SJCRH30 (cell line): ENCODE measurements around the gene CT45A6. TPM values are rescaled to one million over a fixed set of nuclear protein-coding genes. Genes with fewer than 3 reads are reported as not detected.
"Not testable (repeated sequence)": the region's sequence is repeated elsewhere in the genome, so short reads cannot be mapped to it uniquely, and the experiment has no call there.

Experiments
- DNase-seq, 2 experiments: peaks; one replicate each; pipeline ENCODE4 v3.0.0-alpha.2; 2015 to 2020
- H3K27ac ChIP-seq: fragments of 250-450 bp; sonication (Bioruptor Pico); 2 replicates; pipeline ENCODE4 v1.5.1; 2020; ENCODE audit warnings: mild to moderate bottlenecking, moderate library complexity
- H3K27me3 ChIP-seq: fragments of 250-450 bp; sonication (Bioruptor Pico); 2 replicates; pipeline ENCODE4 v1.5.1; 2020; ENCODE audit warnings: mild to moderate bottlenecking, moderate library complexity
- H3K36me3 ChIP-seq: fragments of 250-450 bp; sonication (Bioruptor Pico); 2 replicates; pipeline ENCODE4 v1.5.1; 2020; ENCODE audit warnings: mild to moderate bottlenecking, moderate library complexity
- H3K4me1 ChIP-seq: fragments of 250-450 bp; sonication (Bioruptor Pico); 2 replicates; pipeline ENCODE4 v1.5.1; 2020; ENCODE audit warnings: mild to moderate bottlenecking, moderate library complexity
- H3K4me3 ChIP-seq: fragments of 250-450 bp; sonication (Bioruptor Pico); 2 replicates; pipeline ENCODE4 v1.5.1; 2020; ENCODE audit warnings: mild to moderate bottlenecking, moderate library complexity
- H3K9me3 ChIP-seq: fragments of 250-450 bp; sonication (Bioruptor Pico); replicated peaks from 2 replicates; pipeline ENCODE4 v1.5.1; 2020; ENCODE audit warnings: mild to moderate bottlenecking, moderate library complexity
- total RNA-seq: library from RNA; depleted of rRNA; stranded (reverse); fragments of >200 nt; shearing (Covaris generic); gene quantifications from 2 replicates; pipeline ENCODE4 v1.2.3, GENCODE V29; 2014; rRNA removed

Gene CT45A6, protein sequence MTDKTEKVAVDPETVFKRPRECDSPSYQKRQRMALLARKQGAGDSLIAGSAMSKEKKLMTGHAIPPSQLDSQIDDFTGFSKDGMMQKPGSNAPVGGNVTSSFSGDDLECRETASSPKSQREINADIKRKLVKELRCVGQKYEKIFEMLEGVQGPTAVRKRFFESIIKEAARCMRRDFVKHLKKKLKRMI
- not detected in 2 replicates for total RNA-seq

DNA sequence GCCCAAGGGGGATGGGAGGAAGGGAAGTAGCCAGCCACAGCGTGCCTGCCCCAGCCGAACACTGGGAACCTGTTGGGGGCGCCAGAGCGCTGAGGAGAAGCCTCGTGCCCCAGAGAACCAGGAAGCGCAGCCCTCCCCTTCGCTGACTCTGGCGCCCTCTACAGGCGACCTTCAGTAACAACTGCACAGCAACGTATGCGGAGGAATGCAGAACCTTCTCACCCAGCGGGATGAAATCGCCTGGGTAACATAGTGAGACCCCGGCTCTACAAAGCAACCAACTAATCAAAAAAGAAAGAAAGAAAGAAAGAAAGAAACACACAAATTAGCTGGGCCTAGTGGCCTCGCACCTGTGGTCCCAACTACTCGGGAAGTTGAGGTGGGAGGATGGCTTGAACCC is at the start of gene CT45A6:
TSS of gene CT45A6 (minus strand) at position 101 of the 400 bp plus-strand sequence. CDS start 3,794 bp downstream, outside the sequence.
- not testable (repeated sequence) for H3K4me1 ChIP-seq, DNase-seq, H3K36me3 ChIP-seq, H3K27me3 ChIP-seq, H3K4me3 ChIP-seq, H3K9me3 ChIP-seq, H3K27ac ChIP-seq

DNA sequence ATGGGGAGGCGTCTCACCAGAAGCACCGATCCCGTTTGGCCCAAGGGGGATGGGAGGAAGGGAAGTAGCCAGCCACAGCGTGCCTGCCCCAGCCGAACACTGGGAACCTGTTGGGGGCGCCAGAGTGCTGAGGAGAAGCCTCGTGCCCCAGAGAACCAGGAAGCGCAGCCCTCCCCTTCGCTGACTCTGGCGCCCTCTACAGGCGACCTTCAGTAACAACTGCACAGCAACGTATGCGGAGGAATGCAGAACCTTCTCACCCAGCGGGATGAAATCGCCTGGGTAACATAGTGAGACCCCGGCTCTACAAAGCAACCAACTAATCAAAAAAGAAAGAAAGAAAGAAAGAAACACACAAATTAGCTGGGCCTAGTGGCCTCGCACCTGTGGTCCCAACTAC is 34.6 kb upstream of the CT45A6 start, which contains the start of gene CT45A7:
TSS of gene CT45A7 (minus strand) at position 101 of the 400 bp plus-strand sequence. CDS start 3,747 bp downstream, outside the sequence.
- not testable (repeated sequence) for H3K4me1 ChIP-seq, H3K4me3 ChIP-seq, H3K36me3 ChIP-seq, H3K9me3 ChIP-seq, DNase-seq, H3K27ac ChIP-seq, H3K27me3 ChIP-seq

DNA sequence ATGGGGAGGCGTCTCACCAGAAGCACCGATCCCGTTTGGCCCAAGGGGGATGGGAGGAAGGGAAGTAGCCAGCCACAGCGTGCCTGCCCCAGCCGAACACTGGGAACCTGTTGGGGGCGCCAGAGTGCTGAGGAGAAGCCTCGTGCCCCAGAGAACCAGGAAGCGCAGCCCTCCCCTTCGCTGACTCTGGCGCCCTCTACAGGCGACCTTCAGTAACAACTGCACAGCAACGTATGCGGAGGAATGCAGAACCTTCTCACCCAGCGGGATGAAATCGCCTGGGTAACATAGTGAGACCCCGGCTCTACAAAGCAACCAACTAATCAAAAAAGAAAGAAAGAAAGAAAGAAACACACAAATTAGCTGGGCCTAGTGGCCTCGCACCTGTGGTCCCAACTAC is 17.3 kb upstream of the CT45A6 start, which contains the start of gene CT45A2:
TSS of gene CT45A2 (minus strand) at position 101 of the 400 bp plus-strand sequence. CDS start 3,747 bp downstream, outside the sequence.
- not testable (repeated sequence) for H3K27me3 ChIP-seq, H3K27ac ChIP-seq, H3K4me3 ChIP-seq, H3K9me3 ChIP-seq, DNase-seq, H3K36me3 ChIP-seq, H3K4me1 ChIP-seq

DNA sequence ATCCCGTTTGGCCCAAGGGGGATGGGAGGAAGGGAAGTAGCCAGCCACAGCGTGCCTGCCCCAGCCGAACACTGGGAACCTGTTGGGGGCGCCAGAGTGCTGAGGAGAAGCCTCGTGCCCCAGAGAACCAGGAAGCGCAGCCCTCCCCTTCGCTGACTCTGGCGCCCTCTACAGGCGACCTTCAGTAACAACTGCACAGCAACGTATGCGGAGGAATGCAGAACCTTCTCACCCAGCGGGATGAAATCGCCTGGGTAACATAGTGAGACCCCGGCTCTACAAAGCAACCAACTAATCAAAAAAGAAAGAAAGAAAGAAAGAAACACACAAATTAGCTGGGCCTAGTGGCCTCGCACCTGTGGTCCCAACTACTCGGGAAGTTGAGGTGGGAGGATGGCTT is 17.2 kb downstream of the CT45A6 start, which contains the start of gene CT45A5:
TSS of gene CT45A5 (minus strand) at position 101 of the 400 bp plus-strand sequence. CDS start 3,774 bp downstream, outside the sequence.
- not testable (repeated sequence) for H3K9me3 ChIP-seq, H3K4me3 ChIP-seq, H3K27me3 ChIP-seq, H3K27ac ChIP-seq, H3K36me3 ChIP-seq, DNase-seq, H3K4me1 ChIP-seq

DNA sequence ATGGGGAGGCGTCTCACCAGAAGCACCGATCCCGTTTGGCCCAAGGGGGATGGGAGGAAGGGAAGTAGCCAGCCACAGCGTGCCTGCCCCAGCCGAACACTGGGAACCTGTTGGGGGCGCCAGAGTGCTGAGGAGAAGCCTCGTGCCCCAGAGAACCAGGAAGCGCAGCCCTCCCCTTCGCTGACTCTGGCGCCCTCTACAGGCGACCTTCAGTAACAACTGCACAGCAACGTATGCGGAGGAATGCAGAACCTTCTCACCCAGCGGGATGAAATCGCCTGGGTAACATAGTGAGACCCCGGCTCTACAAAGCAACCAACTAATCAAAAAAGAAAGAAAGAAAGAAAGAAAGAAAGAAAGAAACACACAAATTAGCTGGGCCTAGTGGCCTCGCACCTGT is 34.5 kb downstream of the CT45A6 start, which contains the start of gene CT45A3:
TSS of gene CT45A3 (minus strand) at position 101 of the 400 bp plus-strand sequence. CDS start 3,747 bp downstream, outside the sequence.
- not testable (repeated sequence) for H3K36me3 ChIP-seq, H3K27ac ChIP-seq, H3K9me3 ChIP-seq, DNase-seq, H3K4me3 ChIP-seq, H3K4me1 ChIP-seq, H3K27me3 ChIP-seq

DNA sequence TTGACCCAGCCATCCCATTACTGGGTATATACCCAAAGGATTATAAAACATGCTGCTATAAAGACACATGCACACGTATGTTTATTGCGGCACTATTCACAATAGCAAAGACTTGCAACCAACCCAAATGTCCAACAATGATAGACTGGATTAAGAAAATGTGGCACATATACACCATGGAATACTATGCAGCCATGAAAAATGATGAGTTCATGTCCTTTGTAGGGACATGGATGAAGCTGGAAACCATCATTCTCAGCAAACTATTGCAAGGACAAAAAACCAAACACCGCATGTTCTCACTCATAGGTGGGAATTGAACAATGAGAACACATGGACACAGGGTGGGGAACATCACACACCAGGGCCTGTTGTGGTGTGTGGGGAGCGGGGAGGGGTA is 57.8 kb downstream of the CT45A6 start:
- not testable (repeated sequence) for H3K27me3 ChIP-seq, H3K36me3 ChIP-seq, H3K4me1 ChIP-seq, H3K9me3 ChIP-seq, H3K4me3 ChIP-seq, DNase-seq, H3K27ac ChIP-seq

Other genes with a start within 250 kb of the CT45A6 start
- gene CT45A1, start 89.1 kb downstream of the CT45A6 start, total RNA-seq: not detected in 2 replicates
- not detected in 2 replicates for gene CT45A3, start 34.6 kb downstream of the CT45A6 start, total RNA-seq
- not detected in 2 replicates for gene CT45A5, start 17.3 kb downstream of the CT45A6 start, total RNA-seq
- gene CT45A2, start 17.2 kb upstream of the CT45A6 start, total RNA-seq: not detected in 2 replicates
- not detected in 2 replicates for gene CT45A7, start 34.5 kb upstream of the CT45A6 start, total RNA-seq
- not detected in 2 replicates for gene CT45A8, start 51.8 kb upstream of the CT45A6 start, total RNA-seq
- not detected in 2 replicates for gene CT45A9, start 69.0 kb upstream of the CT45A6 start, total RNA-seq
- not detected in 2 replicates for gene CT45A10, start 90.7 kb upstream of the CT45A6 start, total RNA-seq
- 0.08 TPM in 1 of 2 replicates, not detected in the other for gene SAGE1, start 90.9 kb upstream of the CT45A6 start, total RNA-seq
- gene MMGT1, start 171.2 kb upstream of the CT45A6 start, total RNA-seq: 22.7 and 24.2 TPM in 2 replicates
- gene SLC9A6, start 182.6 kb upstream of the CT45A6 start, total RNA-seq: 13.5 and 15.8 TPM in 2 replicates